Measurements from ENCODE around the gene GSS.

- no peak for TF ChIP-seq SPI1 (IDR thresholded peaks at IDR 0.05; ENCODE audit: low read depth, low read length)
- TF ChIP-seq POLR2A (IDR thresholded peaks at IDR 0.05; ENCODE audit: low read depth, low read length) = no peak
- TF ChIP-seq POLR2AphosphoS5 (IDR thresholded peaks at IDR 0.05; ENCODE audit: low read depth, low read length) = no peak
- no peak for TF ChIP-seq POU2F2 (IDR thresholded peaks at IDR 0.05; ENCODE audit: low read depth, low read length)
- no peak for TF ChIP-seq TAF1 (IDR thresholded peaks at IDR 0.05; ENCODE audit: low read depth, low read length)
- TF ChIP-seq PAX5 (IDR thresholded peaks at IDR 0.05; ENCODE audit: insufficient read depth, low read length, severe bottlenecking) = no peak
Measured at GRCh38 chr20:34995696-34996095, 40.1 kb upstream of the GSS start.
